MCF 10A (cell line): Measurements from ENCODE around the gene FOXP1. TPM values are rescaled to one million over a fixed set of nuclear protein-coding genes. Genes with fewer than 3 reads are reported as not detected.
A peak's percentile ranks its signal among the peaks of the same experiment; 100 is the strongest.

ENCODE experiments used
- BruUV-seq: library from RNA; stranded (reverse); fragments of 400-500 nt; replicated peaks from 2 replicates; lab custom pipeline; 2021; lab: Mats Ljungman, UMichigan
- CTCF ChIA-PET: fragments of 300-600 bp; sonication (Branson Sonifier 250); formaldehyde crosslinking; extraction: SDS; loops from one replicate; lab custom pipeline; 2021; ENCODE audit warnings: antibody characterized with exemption, inconsistent platforms; lab: Yijun Ruan, JAX
- POLR2A ChIA-PET: fragments of 300-600, 350-650 bp; sonication (Branson Sonifier 250); formaldehyde crosslinking; extraction: SDS; loops from one replicate; lab custom pipeline; 2020; ENCODE audit warnings: antibody characterized with exemption, inconsistent platforms; lab: Yijun Ruan, JAX
- DNase-seq: peaks from one replicate; pipeline ENCODE4 v3.0.0-alpha.2; 2018; ENCODE audit not compliant: unreplicated experiment
- H3K27ac Mint-ChIP-seq: one replicate; pipeline ENCODE4 v1.8.0; 2022; ENCODE audit warnings: mild to moderate bottlenecking, low read depth, mixed read lengths; ENCODE audit not compliant: unreplicated experiment
- H3K27me3 Mint-ChIP-seq: one replicate; pipeline ENCODE4 v1.8.0; 2022; ENCODE audit warnings: mixed read lengths; ENCODE audit not compliant: insufficient read depth, unreplicated experiment
- H3K36me3 Mint-ChIP-seq: one replicate; pipeline ENCODE4 v1.8.0; 2022; ENCODE audit warnings: mild to moderate bottlenecking, moderate library complexity, mixed read lengths; ENCODE audit not compliant: insufficient read depth, unreplicated experiment
- H3K4me1 Mint-ChIP-seq: one replicate; pipeline ENCODE4 v1.8.0; 2022; ENCODE audit warnings: mixed read lengths; ENCODE audit not compliant: insufficient read depth, unreplicated experiment
- H3K4me3 Mint-ChIP-seq: one replicate; pipeline ENCODE4 v1.8.0; 2022; ENCODE audit warnings: mild to moderate bottlenecking, moderate library complexity, mixed read lengths; ENCODE audit not compliant: unreplicated experiment
- H3K9me3 Mint-ChIP-seq: one replicate; pipeline ENCODE4 v1.8.0; 2022; ENCODE audit warnings: mixed read lengths; ENCODE audit not compliant: unreplicated experiment
- intact Hi-C: fragments of 100-400 bp; cut with micrococcal nuclease; formaldehyde crosslinking; loops from 2 replicates; pipeline ENCODE4 v1.14.1; 2022
- total RNA-seq: library from RNA; stranded (reverse); gene quantifications from 2 replicates; pipeline ENCODE4 v1.2.3, GENCODE V29; 2022
- TF ChIP-seq, protein P1 (sequence below): fragments of 200-600 bp; IDR thresholded peaks from one replicate; pipeline ENCODE4 v1.8.0; 2022; ENCODE audit warnings: antibody characterized with exemption, mild to moderate bottlenecking; ENCODE audit not compliant: unreplicated experiment

The FOXP1 gene
- total RNA-seq, 1 experiment from 2014 or later = 49.0 TPM

DNA sequence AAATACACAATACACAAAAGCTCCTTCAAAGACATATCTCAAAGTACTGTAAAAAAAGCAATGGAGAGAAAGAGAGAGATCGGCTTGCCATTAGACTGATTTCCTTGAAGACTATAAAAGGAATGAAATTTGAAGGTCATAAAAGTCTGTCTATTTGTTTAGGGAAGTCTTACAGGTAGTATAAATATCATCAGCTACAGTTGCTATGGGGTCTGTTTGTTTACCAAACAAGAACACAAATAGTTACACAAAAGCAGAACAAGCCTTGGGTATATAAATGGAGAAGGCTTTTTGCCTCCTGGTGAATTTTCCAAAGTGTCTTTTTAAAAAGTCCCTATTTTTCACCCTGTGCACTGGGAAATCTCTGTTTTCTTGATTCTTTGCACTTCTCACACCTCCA is 552.3 kb downstream of the FOXP1 start:
- intact Hi-C loops = no loop called here
- ChIA-PET CTCF (interaction anchor here (0.6 kb wide), 1 partner anchor 1691 kb away, joined by 3 read pairs; no protein-coding TSS in a partner anchor), POLR2A (interaction anchor here (0.6 kb wide), 1 partner anchor 215 kb away, joined by 3 read pairs; no protein-coding TSS in a partner anchor)
- Mint-ChIP-seq H3K27me3 (no peaks in the 10 kb centered on the region), H3K4me3 (no peak overlapping the region), H3K4me1 (peaks cover 29% of the 10 kb centered on the region), H3K27ac (peak overlapping the region; percentile 78), H3K36me3 (peaks cover 27% of the 10 kb centered on the region), H3K9me3 (no peaks in the 10 kb centered on the region)
- TF ChIP-seq, protein P1, sequence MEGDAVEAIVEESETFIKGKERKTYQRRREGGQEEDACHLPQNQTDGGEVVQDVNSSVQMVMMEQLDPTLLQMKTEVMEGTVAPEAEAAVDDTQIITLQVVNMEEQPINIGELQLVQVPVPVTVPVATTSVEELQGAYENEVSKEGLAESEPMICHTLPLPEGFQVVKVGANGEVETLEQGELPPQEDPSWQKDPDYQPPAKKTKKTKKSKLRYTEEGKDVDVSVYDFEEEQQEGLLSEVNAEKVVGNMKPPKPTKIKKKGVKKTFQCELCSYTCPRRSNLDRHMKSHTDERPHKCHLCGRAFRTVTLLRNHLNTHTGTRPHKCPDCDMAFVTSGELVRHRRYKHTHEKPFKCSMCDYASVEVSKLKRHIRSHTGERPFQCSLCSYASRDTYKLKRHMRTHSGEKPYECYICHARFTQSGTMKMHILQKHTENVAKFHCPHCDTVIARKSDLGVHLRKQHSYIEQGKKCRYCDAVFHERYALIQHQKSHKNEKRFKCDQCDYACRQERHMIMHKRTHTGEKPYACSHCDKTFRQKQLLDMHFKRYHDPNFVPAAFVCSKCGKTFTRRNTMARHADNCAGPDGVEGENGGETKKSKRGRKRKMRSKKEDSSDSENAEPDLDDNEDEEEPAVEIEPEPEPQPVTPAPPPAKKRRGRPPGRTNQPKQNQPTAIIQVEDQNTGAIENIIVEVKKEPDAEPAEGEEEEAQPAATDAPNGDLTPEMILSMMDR = no peak
- no TSS peak for BruUV-seq
- no peak for DNase-seq

DNA sequence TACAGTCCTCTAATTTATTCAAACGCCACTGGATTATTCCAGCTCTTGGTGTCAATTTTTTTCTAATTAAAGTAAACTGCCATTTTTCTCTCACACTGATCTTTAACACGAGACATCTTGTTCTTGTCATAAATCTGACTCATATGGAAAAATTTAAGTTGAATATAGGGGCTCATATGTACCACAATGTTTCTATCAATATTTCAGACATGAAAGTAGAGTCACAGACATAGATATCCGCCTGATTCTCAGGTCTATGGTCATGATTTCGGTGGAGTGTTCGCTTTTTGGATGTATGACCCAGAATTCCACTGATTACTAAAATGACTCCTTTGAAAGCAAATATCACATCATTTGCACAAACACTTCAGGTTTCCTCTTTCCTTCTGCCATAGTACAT is 552.8 kb downstream of the FOXP1 start:
- BruUV-seq = no TSS peak

DNA sequence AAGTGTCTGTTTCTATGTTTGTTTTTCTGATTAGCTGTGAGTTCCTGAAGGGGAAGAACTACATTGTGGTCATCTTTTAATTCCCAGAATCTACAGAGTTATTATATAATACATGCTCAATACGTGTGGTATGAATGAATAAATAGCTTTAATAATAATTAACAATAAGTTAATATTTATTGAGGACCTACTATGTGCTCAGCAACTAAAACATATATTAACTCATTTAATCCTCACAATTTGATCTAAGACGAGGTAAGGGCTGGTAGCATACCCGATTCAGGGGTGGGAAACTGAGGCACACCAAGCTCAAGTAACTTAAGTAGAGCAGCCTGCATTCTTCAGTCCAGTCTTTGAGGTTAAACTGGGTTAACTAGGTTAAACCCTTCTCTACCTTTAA is 553.8 kb downstream of the FOXP1 start:
- Mint-ChIP-seq H3K27ac (peak overlapping the region; percentile 63), H3K4me1 (peaks cover 20% of the 10 kb centered on the region)
- CTCF ChIA-PET = interaction anchor here (0.6 kb wide), 1 partner anchor 10 kb away, joined by 5 read pairs; no protein-coding TSS in a partner anchor

More for the DNA sequence above, 552.8 kb downstream of the FOXP1 start:
- intact Hi-C loops = no loop called here
- no peaks in the 10 kb centered on the region for H3K9me3 Mint-ChIP-seq
- no peak for DNase-seq
- no peak overlapping the region for H3K4me3 Mint-ChIP-seq
- peak overlapping the region; percentile 63 for H3K27ac Mint-ChIP-seq
- TF ChIP-seq, protein P1 = no peak
- peaks cover 25% of the 10 kb centered on the region for H3K4me1 Mint-ChIP-seq
- ChIA-PET POLR2A (interaction anchor here (0.6 to 0.7 kb wide), 2 partner anchors 193 to 216 kb away, joined by 3 read pairs; no protein-coding TSS in a partner anchor), CTCF (interaction anchor here (0.6 kb wide), 1 partner anchor 1692 kb away, joined by 3 read pairs; no protein-coding TSS in a partner anchor)
- peaks cover 27% of the 10 kb centered on the region for H3K36me3 Mint-ChIP-seq
- no peaks in the 10 kb centered on the region for H3K27me3 Mint-ChIP-seq

DNA sequence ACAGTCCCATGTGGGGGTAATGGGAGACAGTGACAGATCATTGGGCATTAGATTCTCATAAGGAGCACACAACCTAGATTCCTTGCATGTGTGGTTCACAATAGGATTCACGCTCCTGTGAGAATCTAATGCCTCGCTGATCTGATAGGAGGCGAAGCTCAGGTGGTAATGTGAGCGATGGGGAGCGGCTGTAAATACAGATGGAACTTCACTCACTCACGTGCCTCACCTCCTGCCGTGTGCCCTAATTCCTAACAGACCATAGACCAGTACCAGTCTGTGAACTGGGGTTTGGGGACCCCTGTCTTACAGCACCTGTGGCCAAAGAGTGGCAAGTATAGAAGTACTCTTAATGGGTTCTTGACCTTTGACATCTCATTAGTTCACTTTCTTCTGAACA is 554.7 kb downstream of the FOXP1 start:
- no peak for DNase-seq
- Mint-ChIP-seq H3K4me1 (peaks cover 20% of the 10 kb centered on the region), H3K27me3 (no peaks in the 10 kb centered on the region), H3K27ac (no peak overlapping the region), H3K36me3 (peaks cover 27% of the 10 kb centered on the region), H3K4me3 (no peak overlapping the region), H3K9me3 (no peaks in the 10 kb centered on the region)
- intact Hi-C loops = no loop called here
- TF ChIP-seq, protein P1 = no peak
- ChIA-PET POLR2A (no interaction called here), CTCF (no interaction called here)
- no TSS peak for BruUV-seq

More for the DNA sequence above, 553.8 kb downstream of the FOXP1 start:
- H3K4me3 Mint-ChIP-seq = no peak overlapping the region
- H3K9me3 Mint-ChIP-seq = no peaks in the 10 kb centered on the region
- no TSS peak for BruUV-seq
- TF ChIP-seq, protein P1 = no peak
- H3K27me3 Mint-ChIP-seq = no peaks in the 10 kb centered on the region
- POLR2A ChIA-PET = no interaction called here
- intact Hi-C loops = no loop called here
- peaks cover 27% of the 10 kb centered on the region for H3K36me3 Mint-ChIP-seq
- no peak for DNase-seq
